Gastrocnemius medialis (tissue), 4 donors: ENCODE measurements around the gene MDFIC.

Experiments used
- POLR2A ChIP-seq, 2 donors: fragments of 450-650 bp; IDR thresholded peaks; one replicate each; pipeline ENCODE4 v1.6.1; 2017; ENCODE audit warnings: antibody characterized with exemption in 2 of 2, mild to moderate bottlenecking in 2 of 2, moderate library complexity in 2 of 2
- TF ChIP-seq, protein P1 (sequence below), 5 experiments: fragments of 450-650 bp in 3 of 5; fragments of 200-600 bp in 2 of 5; sonication (generic) in 2 of 5; IDR thresholded peaks in 4 of 5; conservative IDR thresholded peaks in 1 of 5; 1 replicate in 4 of 5; 2 replicates in 1 of 5; pipeline ENCODE4 v1.5.1; 2016 to 2019; ENCODE audit warnings: antibody characterized with exemption in 5 of 5, mild to moderate bottlenecking in 3 of 5, moderate library complexity in 3 of 5

DNA sequence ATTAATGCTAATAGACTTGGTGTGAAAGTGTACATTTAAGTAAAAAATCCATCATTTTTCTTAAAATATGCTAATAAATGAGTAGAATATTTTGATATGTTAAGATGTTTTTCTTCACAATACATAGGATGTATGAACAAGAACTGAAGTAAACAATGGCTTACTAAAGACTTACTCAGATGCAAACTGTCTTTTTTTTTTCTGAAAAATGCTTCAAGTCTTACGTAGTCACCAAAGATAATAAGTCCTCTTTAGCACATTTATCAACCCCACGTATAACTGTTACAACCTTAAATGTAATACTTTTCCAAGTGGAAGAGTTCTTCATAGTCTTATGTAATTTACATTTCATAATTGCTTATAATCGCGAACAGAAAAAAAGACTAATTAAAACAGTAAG, 54.8 kb downstream of the MDFIC start:
- TF ChIP-seq, protein P1, sequence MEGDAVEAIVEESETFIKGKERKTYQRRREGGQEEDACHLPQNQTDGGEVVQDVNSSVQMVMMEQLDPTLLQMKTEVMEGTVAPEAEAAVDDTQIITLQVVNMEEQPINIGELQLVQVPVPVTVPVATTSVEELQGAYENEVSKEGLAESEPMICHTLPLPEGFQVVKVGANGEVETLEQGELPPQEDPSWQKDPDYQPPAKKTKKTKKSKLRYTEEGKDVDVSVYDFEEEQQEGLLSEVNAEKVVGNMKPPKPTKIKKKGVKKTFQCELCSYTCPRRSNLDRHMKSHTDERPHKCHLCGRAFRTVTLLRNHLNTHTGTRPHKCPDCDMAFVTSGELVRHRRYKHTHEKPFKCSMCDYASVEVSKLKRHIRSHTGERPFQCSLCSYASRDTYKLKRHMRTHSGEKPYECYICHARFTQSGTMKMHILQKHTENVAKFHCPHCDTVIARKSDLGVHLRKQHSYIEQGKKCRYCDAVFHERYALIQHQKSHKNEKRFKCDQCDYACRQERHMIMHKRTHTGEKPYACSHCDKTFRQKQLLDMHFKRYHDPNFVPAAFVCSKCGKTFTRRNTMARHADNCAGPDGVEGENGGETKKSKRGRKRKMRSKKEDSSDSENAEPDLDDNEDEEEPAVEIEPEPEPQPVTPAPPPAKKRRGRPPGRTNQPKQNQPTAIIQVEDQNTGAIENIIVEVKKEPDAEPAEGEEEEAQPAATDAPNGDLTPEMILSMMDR (IDR thresholded peaks at IDR 0.05 in 4 of 5, conservative IDR thresholded peaks at IDR 0.05 in 1 of 5) = no peak
- no peak for TF ChIP-seq POLR2A (IDR thresholded peaks at IDR 0.05)
